ENCODE data around the gene AMTN. TPM values are rescaled to one million over a fixed set of nuclear protein-coding genes. Genes with fewer than 3 reads are reported as not detected.

Gene AMTN
- total RNA-seq, 1 donor from 2014 or later, result not detected

GRCh38 chr4:70559211-70559830, 41.0 kb downstream of the AMTN start:
- DNase-seq (ENCODE audit: extremely low read depth, low read depth, low spot score), result peak; percentile 7

DNA sequence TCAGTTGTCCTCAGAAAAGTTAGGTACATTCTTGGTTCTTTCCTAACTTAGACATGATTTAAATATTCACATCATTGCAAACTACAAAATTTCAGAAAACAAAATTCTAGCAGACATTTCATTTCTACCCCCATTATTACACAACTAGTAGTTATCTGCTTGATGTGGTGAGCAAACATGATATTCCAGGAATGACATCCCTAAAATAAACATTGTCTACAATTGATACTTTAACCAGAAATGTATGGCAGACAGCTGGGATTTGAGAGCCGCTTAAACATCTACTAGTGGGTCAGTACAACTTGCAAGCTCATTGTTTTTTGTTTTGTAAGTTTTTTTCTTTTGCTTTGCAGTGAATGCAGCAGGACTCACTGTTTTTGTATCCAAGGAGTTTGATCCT, 41.6 kb downstream of the AMTN start:
- DNase-seq (ENCODE audit: extremely low read depth, low read depth, low spot score), result no peak

DNA sequence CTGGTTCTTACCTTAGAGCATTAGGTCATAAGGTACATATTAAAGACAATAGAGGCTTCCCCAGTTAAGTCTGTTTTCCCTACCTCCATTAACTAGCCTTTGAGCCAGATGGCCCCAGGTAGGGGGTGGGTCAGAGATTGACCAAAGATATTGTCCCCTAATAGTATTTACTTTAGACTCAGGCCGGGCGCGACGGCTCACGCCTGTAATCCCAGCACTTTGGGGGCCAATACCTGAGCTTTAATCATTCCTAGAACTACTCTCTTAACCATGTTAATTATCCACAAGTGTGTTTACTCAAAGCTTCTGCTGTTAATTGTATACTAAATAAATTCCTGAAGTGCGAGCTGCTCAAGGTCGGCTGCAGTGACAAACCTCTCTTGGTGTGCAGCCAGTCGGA, 45.7 kb downstream of the AMTN start:
- no peak for DNase-seq (ENCODE audit: extremely low read depth, low read depth, low spot score)

DNA sequence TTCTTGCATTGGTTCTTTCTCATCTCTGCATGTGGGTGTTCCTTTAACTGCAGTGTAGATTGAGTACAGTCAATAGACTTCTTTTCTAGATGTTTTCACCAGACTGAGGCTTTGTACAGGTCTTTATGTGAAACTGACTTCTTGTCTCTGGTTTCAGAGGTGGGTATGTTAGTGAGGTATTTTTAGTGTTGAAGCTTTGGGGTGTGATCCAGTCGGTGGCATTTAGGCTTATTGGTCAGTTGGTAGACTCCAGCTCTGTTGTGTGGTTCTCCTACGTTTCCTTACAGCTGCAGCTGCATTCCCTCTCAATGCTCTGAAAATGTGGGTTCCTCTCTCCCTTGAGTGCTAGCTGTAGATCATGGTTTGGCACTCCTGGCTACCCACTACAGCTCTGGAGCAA, 52.4 kb downstream of the AMTN start:
- DNase-seq (ENCODE audit: extremely low read depth, low read depth, low spot score), result no peak

- DNase-seq (ENCODE audit: extremely low read depth, low read depth, low spot score), result no peak
These were observed 53.4 kb downstream of the AMTN start for GRCh38 chr4:70571772-70572171.

GRCh38 chr4:70575964-70576363, 57.6 kb downstream of the AMTN start:
- no peak for DNase-seq (ENCODE audit: extremely low read depth, low read depth, low spot score)

- no peak for DNase-seq (ENCODE audit: extremely low read depth, low read depth, low spot score)
These were observed 59.0 kb downstream of the AMTN start for GRCh38 chr4:70577220-70577927.

GRCh38 chr4:70581980-70582379, 63.6 kb downstream of the AMTN start:
- DNase-seq (ENCODE audit: extremely low read depth, low read depth, low spot score), result no peak

Other genes with a start within 250 kb of the AMTN start
- not detected in 2 replicates for gene CABS1, start 183.6 kb upstream of the AMTN start, total RNA-seq
- not detected in 2 replicates for gene SMR3A, start 157.8 kb upstream of the AMTN start, total RNA-seq
- not detected in 2 replicates for gene SMR3B, start 135.4 kb upstream of the AMTN start, total RNA-seq
- gene OPRPN, start 120.6 kb upstream of the AMTN start, total RNA-seq, result not detected in 2 replicates
- not detected in 2 replicates for gene MUC7, start 46.4 kb upstream of the AMTN start, total RNA-seq
- not detected in 2 replicates for gene AMBN, start 73.7 kb downstream of the AMTN start, total RNA-seq
- not detected in 2 replicates for gene ENAM, start 110.2 kb downstream of the AMTN start, total RNA-seq
- gene JCHAIN, start 147.9 kb downstream of the AMTN start, total RNA-seq, result not detected in 2 replicates
- 21.8 and 25.6 TPM in 2 replicates for gene UTP3, start 170.0 kb downstream of the AMTN start, total RNA-seq
- gene RUFY3, start 203.4 kb downstream of the AMTN start, total RNA-seq, result 23.8 and 30.0 TPM in 2 replicates

Measured in glomerular endothelial cell (primary cell).